Mucosa of descending colon (tissue), 3 donors: ENCODE results near the gene AIMP2. TPM values are rescaled to one million over a fixed set of nuclear protein-coding genes. Genes with fewer than 3 reads are reported as not detected.
"Not testable (repeated sequence)": the region's sequence is repeated elsewhere in the genome, so short reads cannot be mapped to it uniquely, and the experiment has no call there.

Experiments
- ATAC-seq: fragments of 200-7000 bp; cut with Tn5 transposase; one replicate; pipeline ENCODE4 v1.9.1; 2020; ENCODE audit warnings: mild to moderate bottlenecking, moderate library complexity
- DNase-seq, 3 donors: peaks; one replicate each; pipeline ENCODE4 v3.0.0-alpha.2; 2020
- H3K36me3 ChIP-seq: fragments of 200-600 bp; one replicate; pipeline ENCODE4 v1.8.0; 2021; ENCODE audit warnings: low read depth, mild to moderate bottlenecking
- H3K4me1 ChIP-seq: fragments of 200-600 bp; one replicate; pipeline ENCODE4 v1.8.0; 2021; ENCODE audit warnings: low read depth, mild to moderate bottlenecking
- H3K4me3 ChIP-seq: fragments of 200-600 bp; one replicate; pipeline ENCODE4 v1.8.0; 2021; ENCODE audit warnings: mild to moderate bottlenecking
- H3K9me3 ChIP-seq: fragments of 200-600 bp; one replicate; pipeline ENCODE4 v1.8.0; 2021; ENCODE audit warnings: mild to moderate bottlenecking
- intact Hi-C, 2 donors: fragments of 100-400 bp; cut with DNase I in 1 of 2; cut with micrococcal nuclease in 1 of 2; formaldehyde crosslinking; loops; one replicate each; pipeline versions ENCODE4 v1.11.0 to v1.11.1; 2022; cut with DNase I, micrococcal nuclease
- total RNA-seq, 3 donors: library from RNA; stranded (reverse); fragmentation: NEBNext Ultra II Directional in 2 of 3; extraction: Animal tissue kit (Norgen Biotek cat#: 25700) in 2 of 3; gene quantifications; one replicate each; pipeline versions ENCODE4 v1.2.1 to v1.2.4, GENCODE V29; 2021 to 2023
- TF ChIP-seq, protein P1 (sequence below): fragments of 200-600 bp; IDR thresholded peaks from one replicate; pipeline ENCODE4 v1.8.0; 2022; ENCODE audit warnings: antibody characterized with exemption, mild to moderate bottlenecking
- donor health status: DM: no; HTN: no; CAD: no; lungs with moderate emphysema.
- donor health status: DM: no; HTN: no; CAD: no.
- donor health status: DM: no; HTN: yes; CAD: no.

AIMP2 gene
- total RNA-seq, 3 donors from 2014 or later = 29.4 to 47.3 (median 36.7) TPM

DNA sequence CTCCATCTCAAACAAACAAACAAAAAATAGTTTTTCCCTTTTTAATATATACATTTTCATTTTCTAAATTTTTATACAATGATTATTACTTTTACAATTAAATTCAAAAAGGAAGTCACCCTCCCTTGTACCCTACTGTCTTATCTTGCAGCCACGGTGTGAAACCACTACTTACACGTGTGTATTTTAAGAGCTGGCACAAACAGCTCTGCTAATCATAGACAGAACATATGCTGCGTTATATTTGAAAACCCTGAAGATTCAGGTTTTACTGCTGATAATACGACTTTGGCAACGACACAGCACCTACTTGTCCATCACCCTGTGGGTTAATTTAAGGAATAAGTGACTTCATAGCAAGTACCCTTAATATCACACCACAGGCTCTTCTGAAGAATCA is 23.1 kb downstream of the AIMP2 start:
- ATAC-seq (no peak), DNase-seq (no peak)
- intact Hi-C loops = no loop called here
- H3K4me1 ChIP-seq = peaks cover 7% of the 10 kb centered on the region
- TF ChIP-seq, protein P1, sequence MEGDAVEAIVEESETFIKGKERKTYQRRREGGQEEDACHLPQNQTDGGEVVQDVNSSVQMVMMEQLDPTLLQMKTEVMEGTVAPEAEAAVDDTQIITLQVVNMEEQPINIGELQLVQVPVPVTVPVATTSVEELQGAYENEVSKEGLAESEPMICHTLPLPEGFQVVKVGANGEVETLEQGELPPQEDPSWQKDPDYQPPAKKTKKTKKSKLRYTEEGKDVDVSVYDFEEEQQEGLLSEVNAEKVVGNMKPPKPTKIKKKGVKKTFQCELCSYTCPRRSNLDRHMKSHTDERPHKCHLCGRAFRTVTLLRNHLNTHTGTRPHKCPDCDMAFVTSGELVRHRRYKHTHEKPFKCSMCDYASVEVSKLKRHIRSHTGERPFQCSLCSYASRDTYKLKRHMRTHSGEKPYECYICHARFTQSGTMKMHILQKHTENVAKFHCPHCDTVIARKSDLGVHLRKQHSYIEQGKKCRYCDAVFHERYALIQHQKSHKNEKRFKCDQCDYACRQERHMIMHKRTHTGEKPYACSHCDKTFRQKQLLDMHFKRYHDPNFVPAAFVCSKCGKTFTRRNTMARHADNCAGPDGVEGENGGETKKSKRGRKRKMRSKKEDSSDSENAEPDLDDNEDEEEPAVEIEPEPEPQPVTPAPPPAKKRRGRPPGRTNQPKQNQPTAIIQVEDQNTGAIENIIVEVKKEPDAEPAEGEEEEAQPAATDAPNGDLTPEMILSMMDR = no peak
- H3K4me3 ChIP-seq = no peak overlapping the region
- no peaks in the 10 kb centered on the region for H3K36me3 ChIP-seq
- no peaks in the 10 kb centered on the region for H3K9me3 ChIP-seq

DNA sequence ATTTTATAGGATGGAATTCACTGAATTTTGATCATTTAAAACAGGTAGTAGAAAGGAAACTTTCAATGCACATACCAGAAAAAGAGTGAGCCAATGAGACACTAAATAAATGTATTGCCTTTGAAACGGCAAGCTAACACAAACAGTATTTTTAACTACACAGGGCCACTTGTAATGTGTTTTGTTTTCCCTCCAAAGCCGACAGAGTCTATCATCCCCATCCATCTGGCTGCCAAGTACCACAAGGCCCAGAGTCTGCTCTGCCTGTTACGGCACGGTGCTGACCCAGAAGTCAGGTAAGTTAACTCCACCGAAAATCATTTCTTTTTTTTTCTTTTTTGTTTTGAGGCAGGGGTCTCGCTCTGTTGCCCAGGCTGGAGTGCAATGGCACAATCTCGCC is 23.6 kb downstream of the AIMP2 start:
- no peaks in the 10 kb centered on the region for H3K9me3 ChIP-seq
- DNase-seq (no peak), ATAC-seq (no peak)
- peaks cover 5% of the 10 kb centered on the region for H3K4me1 ChIP-seq
- intact Hi-C loops = no loop called here
- peaks cover 3% of the 10 kb centered on the region for H3K36me3 ChIP-seq
- TF ChIP-seq, protein P1 = no peak
- H3K4me3 ChIP-seq = no peak overlapping the region

DNA sequence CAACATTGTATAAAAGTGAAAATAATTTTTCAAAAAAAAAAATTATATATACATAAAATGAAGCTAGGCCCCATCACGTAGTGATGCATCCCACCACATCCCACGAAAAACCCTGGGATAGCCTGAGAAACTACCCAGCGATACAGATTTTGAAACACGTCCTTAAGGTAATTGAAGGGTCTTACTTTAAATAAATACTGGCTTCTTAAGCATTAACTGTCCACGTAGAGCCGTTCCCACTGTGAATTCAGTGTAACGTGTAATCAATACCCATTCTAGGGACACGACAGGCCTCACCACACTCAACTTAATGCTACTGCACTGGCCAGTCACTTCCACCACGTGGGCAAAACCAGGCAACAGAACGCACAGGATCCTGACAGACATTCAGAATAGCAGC is 26.1 kb downstream of the AIMP2 start:
- ATAC-seq = no peak
- H3K36me3 ChIP-seq = peaks cover 5% of the 10 kb centered on the region
- DNase-seq = no peak
- TF ChIP-seq, protein P1 = no peak
- H3K4me3 ChIP-seq = no peak overlapping the region
- no peaks in the 10 kb centered on the region for H3K9me3 ChIP-seq
- intact Hi-C loops = no loop called here
- H3K4me1 ChIP-seq = no peaks in the 10 kb centered on the region

DNA sequence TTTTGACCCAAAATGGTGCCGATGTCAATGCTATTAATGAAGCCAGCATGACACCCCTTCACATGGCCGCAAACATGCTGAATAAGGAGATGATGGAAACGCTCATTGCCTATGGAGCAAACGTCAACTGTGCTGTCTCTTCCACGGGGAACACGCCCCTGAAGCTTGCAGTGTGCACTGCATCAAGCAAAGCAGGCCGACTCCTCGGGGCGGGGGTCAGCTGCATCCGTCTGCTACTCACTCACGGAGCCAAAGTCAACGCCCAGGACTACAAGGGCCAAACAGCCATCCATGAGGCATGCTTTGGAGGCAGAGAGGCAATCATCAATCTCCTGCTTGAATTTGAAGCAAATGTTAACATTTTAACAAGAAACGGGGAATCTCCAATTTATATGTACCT is 26.6 kb downstream of the AIMP2 start:
- Histone ChIP-seq H3K9me3 (no peaks in the 10 kb centered on the region), H3K4me3 (no peak overlapping the region), H3K4me1 (no peaks in the 10 kb centered on the region), H3K36me3 (peaks cover 5% of the 10 kb centered on the region)
- DNase-seq (no peak), ATAC-seq (no peak)
- TF ChIP-seq, protein P1 = no peak
- intact Hi-C loops = no loop called here

DNA sequence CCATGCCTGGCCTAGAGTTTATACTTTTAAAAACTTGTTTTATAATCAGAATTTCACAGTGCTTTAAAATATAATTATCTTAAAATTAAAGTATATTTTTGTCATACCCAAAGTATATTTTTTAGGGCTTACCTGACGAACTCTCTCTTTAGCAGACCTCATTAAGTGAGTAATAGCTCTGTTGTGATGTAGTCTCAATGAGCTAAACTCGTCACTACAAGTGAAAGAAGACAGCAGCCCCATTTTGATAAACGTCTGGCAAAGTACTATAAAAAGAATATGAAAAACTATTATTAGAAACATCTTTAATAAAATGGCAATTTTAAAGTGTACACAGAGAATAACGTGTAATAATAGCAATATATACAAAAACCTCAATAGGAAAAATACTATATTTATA is 40.7 kb downstream of the AIMP2 start:
- Histone ChIP-seq H3K9me3 (no peaks in the 10 kb centered on the region), H3K4me1 (no peaks in the 10 kb centered on the region), H3K4me3 (no peak overlapping the region), H3K36me3 (peaks cover 5% of the 10 kb centered on the region)
- intact Hi-C loops = no loop called here
- TF ChIP-seq, protein P1 = no peak
- ATAC-seq = no peak
- no peak for DNase-seq

DNA sequence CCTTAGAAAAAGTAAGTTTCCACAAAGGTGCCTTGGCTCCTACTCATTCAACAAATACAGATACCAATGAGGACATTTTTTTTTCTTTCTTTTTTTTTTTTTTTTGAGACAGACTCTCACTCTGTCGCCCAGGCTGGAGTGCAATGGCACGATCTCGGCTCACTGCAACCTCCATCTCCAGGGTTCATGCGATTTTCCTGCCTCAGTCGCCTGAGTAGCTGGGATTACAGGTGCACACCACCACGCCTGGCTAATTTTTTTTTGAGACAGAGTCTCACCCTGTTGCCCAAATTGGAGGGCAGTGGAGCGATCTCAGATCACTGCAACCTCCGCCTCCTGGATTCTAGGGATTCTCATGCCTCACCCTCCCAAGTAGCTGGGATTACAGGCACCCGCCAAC is 42.1 kb downstream of the AIMP2 start:
- DNase-seq, ATAC-seq, intact Hi-C loops, H3K4me3 ChIP-seq, H3K36me3 ChIP-seq, H3K9me3 ChIP-seq, H3K4me1 ChIP-seq: not testable (repeated sequence)
